Transverse colon (tissue), 4 donors: Measurements from ENCODE around the gene CHAMP1. TPM values are rescaled to one million over a fixed set of nuclear protein-coding genes. Genes with fewer than 3 reads are reported as not detected.
"Not testable (repeated sequence)": the region's sequence is repeated elsewhere in the genome, so short reads cannot be mapped to it uniquely, and the experiment has no call there.

ENCODE experiments used
- DNase-seq: peaks from one replicate; pipeline ENCODE4 v3.0.0-alpha.2; 2019
- H3K27ac ChIP-seq, 4 donors: fragments of 200-600 bp; sonication (generic); 2 replicates each; pipeline ENCODE4 v1.5.1; 2016 to 2018; ENCODE audit warnings: inconsistent platforms in 4 of 4
- H3K27me3 ChIP-seq: fragments of 200-600 bp; sonication (generic); 2 replicates; pipeline ENCODE4 v1.5.1; 2017; ENCODE audit warnings: inconsistent platforms
- H3K36me3 ChIP-seq, 4 donors: fragments of 200-600 bp; sonication (generic); 2 replicates each; pipeline ENCODE4 v1.5.1; 2017 to 2019; ENCODE audit warnings: inconsistent platforms in 4 of 4
- H3K4me1 ChIP-seq, 4 donors: fragments of 200-600 bp; sonication (generic); 2 replicates each; pipeline ENCODE4 v1.5.1; 2017 to 2020; ENCODE audit warnings: inconsistent platforms in 4 of 4
- H3K4me3 ChIP-seq, 4 donors: fragments of 200-600 bp; sonication (generic); 1 replicate in 1 of 4; 2 replicates in 3 of 4; pipeline versions ENCODE4 v1.5.1 to v1.6.1; 2017 to 2019; ENCODE audit warnings: inconsistent platforms in 4 of 4
- H3K9me3 ChIP-seq, 2 donors: fragments of 200-600 bp; sonication (generic); 2 replicates each; pipeline ENCODE4 v1.5.1; 2017 to 2019; ENCODE audit warnings: inconsistent platforms in 2 of 2
- WGBS, 2 donors: methylation state at CpG; one replicate each; pipeline ENCODE4 v1.1.5; 2018; ENCODE audit warnings: low coverage in 1 of 2; 5-methylcytosine and 5-hydroxymethylcytosine counted together
- in situ Hi-C, 4 donors: fragments of 200-750 bp; cut with MboI; loops; one replicate each; pipeline versions ENCODE4 v1.15.0 to v1.15.1; 2017; ENCODE audit warnings: low sequenced_read_pairs in 3 of 4, low pct_ligation_motif_present in 1 of 4, low pct_unique_long_range_greater_than_20kb in 1 of 4
- intact Hi-C: fragments of 100-400 bp; cut with DNase I; formaldehyde crosslinking; loops from one replicate; pipeline ENCODE4 v1.15.1; 2023; ENCODE audit warnings: low total_unique reads
- small RNA-seq, 4 donors: library from RNA; depleted of rRNA; stranded (forward); fragments of <200 nt; gene quantifications; one replicate each; pipeline ENCODE3, GENCODE V24; 2016
- total RNA-seq, 4 donors: library from RNA; depleted of rRNA; stranded (reverse); fragments of >200 nt; gene quantifications; one replicate each; pipeline ENCODE4 v1.1.0, GENCODE V29; 2016
- TF ChIP-seq, protein P1 (sequence below), 5 experiments: fragments of 200-600 bp in 3 of 5; fragments of 450-650 bp in 2 of 5; sonication (generic) in 3 of 5; IDR thresholded peaks; 1 replicate in 2 of 5; 2 replicates in 3 of 5; pipeline ENCODE4 v1.5.1; 2016 to 2017; ENCODE audit warnings: antibody characterized with exemption in 5 of 5, inconsistent platforms in 3 of 5, mild to moderate bottlenecking in 2 of 5, moderate library complexity in 1 of 5

The CHAMP1 gene
- total RNA-seq, 4 donors from 2014 or later = 3.4 to 57.2 (median 20.0) TPM

DNA sequence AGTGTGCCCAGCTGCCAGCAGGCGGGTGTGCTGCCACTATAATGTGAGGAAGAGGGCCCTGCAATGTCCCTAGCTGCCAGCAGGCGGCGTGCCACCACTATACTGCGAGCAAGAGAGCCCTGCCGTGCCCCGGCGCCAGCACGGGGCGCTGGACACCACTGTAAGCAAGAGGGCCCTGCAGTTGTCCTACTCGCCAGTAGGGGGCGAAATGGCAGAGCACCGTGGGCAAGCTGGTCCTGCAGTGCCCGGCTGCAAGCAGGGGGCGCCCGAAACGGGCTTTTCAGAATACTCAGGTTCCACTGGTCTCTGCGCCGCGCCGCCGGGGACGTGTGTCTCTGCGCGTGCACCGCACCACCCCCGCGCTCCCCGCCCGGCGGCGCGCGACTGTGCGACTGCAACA, 38.5 kb downstream of the CHAMP1 start:
- H3K27ac ChIP-seq, DNase-seq, intact Hi-C loops, H3K4me3 ChIP-seq, H3K4me1 ChIP-seq, H3K9me3 ChIP-seq, H3K36me3 ChIP-seq, in situ Hi-C loops: not testable (repeated sequence)
- peaks cover 22% of the 10 kb centered on the region for H3K27me3 ChIP-seq
- TF ChIP-seq, protein P1, sequence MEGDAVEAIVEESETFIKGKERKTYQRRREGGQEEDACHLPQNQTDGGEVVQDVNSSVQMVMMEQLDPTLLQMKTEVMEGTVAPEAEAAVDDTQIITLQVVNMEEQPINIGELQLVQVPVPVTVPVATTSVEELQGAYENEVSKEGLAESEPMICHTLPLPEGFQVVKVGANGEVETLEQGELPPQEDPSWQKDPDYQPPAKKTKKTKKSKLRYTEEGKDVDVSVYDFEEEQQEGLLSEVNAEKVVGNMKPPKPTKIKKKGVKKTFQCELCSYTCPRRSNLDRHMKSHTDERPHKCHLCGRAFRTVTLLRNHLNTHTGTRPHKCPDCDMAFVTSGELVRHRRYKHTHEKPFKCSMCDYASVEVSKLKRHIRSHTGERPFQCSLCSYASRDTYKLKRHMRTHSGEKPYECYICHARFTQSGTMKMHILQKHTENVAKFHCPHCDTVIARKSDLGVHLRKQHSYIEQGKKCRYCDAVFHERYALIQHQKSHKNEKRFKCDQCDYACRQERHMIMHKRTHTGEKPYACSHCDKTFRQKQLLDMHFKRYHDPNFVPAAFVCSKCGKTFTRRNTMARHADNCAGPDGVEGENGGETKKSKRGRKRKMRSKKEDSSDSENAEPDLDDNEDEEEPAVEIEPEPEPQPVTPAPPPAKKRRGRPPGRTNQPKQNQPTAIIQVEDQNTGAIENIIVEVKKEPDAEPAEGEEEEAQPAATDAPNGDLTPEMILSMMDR (IDR thresholded peaks at IDR 0.05) = peak in 3 of 5 experiments; percentile 26 to 30 (median 29)
- 77 to 90% methylated on average over 9 to 33 of the region's 34 CpGs for WGBS, 2 donors

DNA sequence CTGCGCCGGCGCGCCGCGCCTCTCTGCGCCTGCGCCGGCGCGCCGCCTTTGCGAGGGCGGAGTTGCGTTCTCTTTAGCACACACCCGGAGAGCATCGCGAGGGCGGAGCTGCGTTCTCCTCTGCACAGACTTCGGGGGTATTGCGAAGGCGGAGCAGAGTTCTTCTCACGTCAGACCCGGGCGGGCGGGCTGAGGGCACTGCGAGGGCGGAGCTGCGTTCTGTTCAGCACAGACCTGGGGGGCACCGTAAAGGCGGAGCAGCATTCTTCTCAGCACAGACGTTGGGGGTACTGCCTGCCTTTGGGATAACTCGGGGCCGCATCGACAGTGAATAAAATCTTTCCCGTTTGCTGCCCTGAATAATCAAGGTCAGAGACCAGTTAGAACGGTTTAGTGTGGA, 39.1 kb downstream of the CHAMP1 start:
- DNase-seq, H3K27ac ChIP-seq, in situ Hi-C loops, intact Hi-C loops, H3K4me3 ChIP-seq, H3K4me1 ChIP-seq, H3K36me3 ChIP-seq, H3K9me3 ChIP-seq: not testable (repeated sequence)
- WGBS, 2 donors = 90 to 100% methylated on average over 2 to 38 of the region's 38 CpGs
- peaks cover 18% of the 10 kb centered on the region for H3K27me3 ChIP-seq

Small RNAs within 50 kb of the gene (small RNA-seq; reads per million reads assigned to genes)
- gene MIR4502 = 0 reads per million in 4 donors

Other genes starting within 250 kb of the CHAMP1 start
- gene RASA3, start 181.9 kb upstream of the CHAMP1 start, total RNA-seq = 10 to 100 TPM in 1 of 4 donors, 1 to 10 TPM in 3; 4.4 to 15.6 (median 8.5) TPM
- not detected for gene CFAP97D2, start 135.2 kb upstream of the CHAMP1 start, total RNA-seq
- gene CDC16, start 79.6 kb upstream of the CHAMP1 start, total RNA-seq = 10 to 100 TPM; 34.8 to 75.4 (median 56.1) TPM
- gene UPF3A, start 32.9 kb upstream of the CHAMP1 start, total RNA-seq = 10 to 100 TPM; 15.3 to 49.7 (median 36.4) TPM